ENCODE measurements around the gene PI4KB. TPM values are rescaled to one million over a fixed set of nuclear protein-coding genes. Genes with fewer than 3 reads are reported as not detected.

Gene PI4KB
- total RNA-seq, 1 donor from 2014 or later: 65.0 TPM

DNA sequence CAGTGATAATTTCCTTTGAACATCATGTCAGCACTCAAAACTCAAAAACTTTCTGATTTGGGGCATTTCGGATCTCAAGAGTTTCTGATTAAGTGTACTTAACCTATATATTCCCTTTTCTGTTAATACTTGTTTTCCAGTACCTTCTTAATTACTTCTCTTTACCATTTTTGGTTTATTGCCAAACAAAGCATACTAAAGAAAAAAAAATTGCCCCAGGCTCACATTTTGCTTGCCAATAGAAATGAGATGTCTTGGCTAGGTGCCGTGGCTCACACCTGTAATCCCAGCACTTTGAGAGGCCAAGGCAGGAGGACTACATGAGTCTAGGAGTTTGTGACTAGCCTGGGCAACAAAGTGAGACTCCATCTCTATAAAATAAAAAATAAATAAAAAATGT is 67.9 kb downstream of the PI4KB start:
- ATAC-seq (no peak), DNase-seq (no peak)
- Histone ChIP-seq H3K9me3 (no peaks in the 10 kb centered on the region), H3K4me3 (no peak overlapping the region), H3K4me1 (peaks cover 14% of the 10 kb centered on the region), H3K36me3 (peaks cover 25% of the 10 kb centered on the region), H3K27me3 (no peaks in the 10 kb centered on the region), H3K27ac (no peak overlapping the region)
- TF ChIP-seq CTCF (IDR thresholded peaks at IDR 0.05): no peak
- intact Hi-C loops (cut with DNase I): no loop called here

- no peaks in the 10 kb centered on the region for H3K9me3 ChIP-seq
- peaks cover 14% of the 10 kb centered on the region for H3K4me1 ChIP-seq
- H3K4me3 ChIP-seq: peak overlapping the region; percentile 95
- TF ChIP-seq CTCF (IDR thresholded peaks at IDR 0.05): no peak
- H3K27me3 ChIP-seq: no peaks in the 10 kb centered on the region
- H3K27ac ChIP-seq: peak overlapping the region; percentile 88
- DNase-seq (no peak), ATAC-seq (no peak)
- H3K36me3 ChIP-seq: no peaks in the 10 kb centered on the region
- intact Hi-C loops (cut with DNase I): no loop called here
These were observed 71.8 kb downstream of the PI4KB start for GRCh38 chr1:151255381-151255780.

GRCh38 chr1:151254217-151255213 is 72.7 kb downstream of the PI4KB start, which contains the start of gene PSMD4:
Gene PSMD4 (plus strand): TSS chr1:151254734. CDS start chr1:151254783, 49 bp downstream.
- ATAC-seq: peak; percentile 100
- Histone ChIP-seq H3K27ac (peak within 1 kb of the TSS; percentile 88), H3K4me3 (peak within 1 kb of the TSS; percentile 95), H3K9me3 (no peaks in the 10 kb centered on the region), H3K27me3 (no peaks in the 10 kb centered on the region), H3K36me3 (peaks cover 5% of the 10 kb centered on the region), H3K4me1 (peaks cover 14% of the 10 kb centered on the region)
- no peak for TF ChIP-seq CTCF (IDR thresholded peaks at IDR 0.05)
- intact Hi-C loops (cut with DNase I): no loop called here
- DNase-seq: peak; percentile 96

DNA sequence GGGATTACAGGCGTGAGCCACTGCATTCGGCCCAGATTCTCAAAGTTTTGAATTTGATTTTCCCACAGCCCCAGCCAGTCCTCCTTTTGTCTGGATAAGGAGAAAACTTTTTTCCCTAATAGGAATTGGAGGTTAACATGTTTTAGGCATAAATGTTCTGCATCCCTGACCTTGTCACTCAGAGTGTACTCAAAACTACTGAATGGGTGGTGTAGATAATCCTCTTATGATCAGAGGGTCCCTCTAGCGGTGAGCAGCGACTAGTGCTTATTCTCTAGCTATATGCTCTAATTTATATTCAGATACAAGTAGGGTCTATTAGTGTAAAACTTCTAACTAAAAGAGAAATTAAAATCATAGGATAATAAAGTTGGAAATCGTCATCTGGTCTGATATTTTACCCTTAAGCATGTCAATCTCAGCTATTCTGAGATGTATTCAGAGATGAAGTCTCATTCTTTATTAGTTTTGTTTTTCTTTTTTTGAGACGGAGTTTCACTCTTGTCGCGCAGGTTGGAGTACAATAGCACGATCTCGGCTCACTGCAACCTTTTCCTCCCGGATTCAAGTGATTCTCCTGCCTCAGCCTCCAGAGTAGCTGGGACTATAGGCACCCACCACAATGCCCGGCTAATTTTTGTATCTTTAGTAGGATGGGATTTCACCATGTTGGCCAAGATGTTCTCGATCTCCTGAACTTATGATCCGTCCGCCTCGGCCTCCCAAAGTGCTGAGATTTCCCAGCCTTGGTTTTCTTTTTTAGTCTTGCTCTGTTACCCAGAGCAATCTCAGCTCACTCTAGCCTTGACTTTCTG is 75.4 kb downstream of the PI4KB start:
- no peaks in the 10 kb centered on the region for H3K9me3 ChIP-seq
- H3K27me3 ChIP-seq: no peaks in the 10 kb centered on the region
- peak; percentile 88 for TF ChIP-seq CTCF (IDR thresholded peaks at IDR 0.05)
- intact Hi-C loops (cut with DNase I): no loop called here
- H3K4me1 ChIP-seq: peaks cover 9% of the 10 kb centered on the region
- DNase-seq (no peak), ATAC-seq (peak; percentile 68)
- peaks cover 31% of the 10 kb centered on the region for H3K36me3 ChIP-seq
- no peak overlapping the region for H3K4me3 ChIP-seq
- no peak overlapping the region for H3K27ac ChIP-seq

GRCh38 chr1:151246786-151247185 is 80.4 kb downstream of the PI4KB start:
- DNase-seq (no peak), ATAC-seq (peak; percentile 42)
- Histone ChIP-seq H3K4me3 (no peak overlapping the region), H3K4me1 (no peaks in the 10 kb centered on the region), H3K9me3 (no peaks in the 10 kb centered on the region), H3K36me3 (peaks cover 82% of the 10 kb centered on the region), H3K27me3 (no peaks in the 10 kb centered on the region), H3K27ac (no peak overlapping the region)
- intact Hi-C loops (cut with DNase I): no loop called here
- TF ChIP-seq CTCF (IDR thresholded peaks at IDR 0.05): no peak
